IMR-90 (cell line): ENCODE data around the gene MS4A12. TPM values are rescaled to one million over a fixed set of nuclear protein-coding genes. Genes with fewer than 3 reads are reported as not detected.

Experiments
- ATAC-seq: fragments of 200-7000 bp; cut with Tn5 transposase; 2 replicates; pipeline ENCODE4 v1.9.1; 2020; ENCODE audit warnings: low read depth, mild to moderate bottlenecking, moderate library complexity
- BruUV-seq: library from RNA; stranded (reverse); fragments of 400-500 nt; replicated peaks from 2 replicates; lab custom pipeline; 2021; lab: Mats Ljungman, UMichigan
- CTCF ChIA-PET: fragments of 300-600 bp; formaldehyde crosslinking; extraction: SDS; loops from one replicate; lab custom pipeline; 2021; ENCODE audit warnings: antibody characterized with exemption; lab: Yijun Ruan, JAX
- POLR2A ChIA-PET: fragments of 300-600 bp; sonication (Branson Sonifier 250); formaldehyde crosslinking; loops from one replicate; lab custom pipeline; 2022; ENCODE audit warnings: antibody characterized with exemption; ENCODE audit not compliant: unreplicated experiment; lab: Charles Lee
- DNase-seq: peaks from one replicate; pipeline ENCODE4 v3.0.0; 2013
- H2AFZ ChIP-seq: replicated peaks from 2 replicates; pipeline ENCODE3; 2013; ENCODE audit warnings: low read length, mild to moderate bottlenecking; ENCODE audit not compliant: poor library complexity
- H2AK5ac ChIP-seq: 2 replicates; pipeline ENCODE4 v1.6.1; 2013; ENCODE audit warnings: low read depth, low read length, inconsistent platforms
- H2AK9ac ChIP-seq: replicated peaks from 2 replicates; pipeline ENCODE3; 2013; ENCODE audit warnings: mild to moderate bottlenecking, low read depth, low read length, moderate library complexity; ENCODE audit not compliant: poor library complexity
- H2BK120ac ChIP-seq: 2 replicates; pipeline ENCODE4 v1.6.1; 2013; ENCODE audit warnings: low read depth, low read length, inconsistent platforms
- H2BK15ac ChIP-seq: 3 replicates; pipeline ENCODE4 v1.6.1; 2013; ENCODE audit warnings: low read depth, low read length, inconsistent platforms
- H2BK20ac ChIP-seq: 2 replicates; pipeline ENCODE4 v1.6.1; 2013; ENCODE audit warnings: low read depth, mild to moderate bottlenecking, inconsistent platforms, low read length, moderate library complexity
- H2BK5ac ChIP-seq: 2 replicates; pipeline ENCODE4 v1.6.1; 2013; ENCODE audit warnings: mild to moderate bottlenecking, low read depth, low read length, inconsistent platforms; ENCODE audit not compliant: poor library complexity, severe bottlenecking
- H3K14ac ChIP-seq: replicated peaks from 2 replicates; pipeline ENCODE4 v1.6.1; 2013; ENCODE audit warnings: low read depth, low read length, inconsistent platforms
- H3K18ac ChIP-seq: 2 replicates; pipeline ENCODE4 v1.6.1; 2013; ENCODE audit warnings: low read depth, low read length, control low read depth
- H3K23ac ChIP-seq: 2 replicates; pipeline ENCODE4 v1.6.1; 2013; ENCODE audit warnings: low read depth, low read length, inconsistent platforms
- H3K27ac ChIP-seq: 2 replicates; pipeline ENCODE4 v1.5.1; 2013; ENCODE audit warnings: mild to moderate bottlenecking, control low read depth, low read length; ENCODE audit not compliant: insufficient read depth
- H3K27me3 ChIP-seq: 2 replicates; pipeline ENCODE4 v1.6.1; 2013; ENCODE audit warnings: low read length; ENCODE audit not compliant: control insufficient read depth, insufficient read depth
- H3K36me3 ChIP-seq: 2 replicates; pipeline ENCODE4 v1.6.1; 2013; ENCODE audit warnings: low read length, mixed read lengths; ENCODE audit not compliant: control insufficient read depth, insufficient read depth
- H3K4ac ChIP-seq: 2 replicates; pipeline ENCODE4 v1.6.1; 2013; ENCODE audit warnings: low read depth, low read length, inconsistent platforms
- H3K4me1 ChIP-seq: 2 replicates; pipeline ENCODE4 v1.6.1; 2013; ENCODE audit warnings: low read length, mixed read lengths; ENCODE audit not compliant: control insufficient read depth, insufficient read depth
- H3K4me2 ChIP-seq: 2 replicates; pipeline ENCODE4 v1.6.1; 2013; ENCODE audit warnings: low read depth, mild to moderate bottlenecking, control low read depth, low read length, moderate library complexity
- H3K4me3 ChIP-seq: 2 replicates; pipeline ENCODE4 v1.5.1; 2013; ENCODE audit warnings: low read depth, mild to moderate bottlenecking, control low read depth, low read length, moderate library complexity; ENCODE audit not compliant: insufficient read depth
- H3K56ac ChIP-seq: 2 replicates; pipeline ENCODE4 v1.6.1; 2013; ENCODE audit warnings: low read length, inconsistent platforms; ENCODE audit not compliant: insufficient read depth; ENCODE audit errors: extremely low read depth
- H3K79me1 ChIP-seq, 2 experiments: 2 replicates each; pipeline ENCODE4 v1.6.1; 2013; ENCODE audit warnings: low read length in 2 of 2, inconsistent platforms in 1 of 2, low read depth in 1 of 2
- H3K9ac ChIP-seq: 2 replicates; pipeline ENCODE4 v1.6.1; 2013; ENCODE audit warnings: low read depth, low read length, control low read depth
- H3K9me1 ChIP-seq: 2 replicates; pipeline ENCODE4 v1.6.1; 2013; ENCODE audit warnings: low read length, inconsistent platforms; ENCODE audit not compliant: insufficient read depth
- H3K9me3 ChIP-seq: 2 replicates; pipeline ENCODE4 v1.6.1; 2013; ENCODE audit warnings: low read length; ENCODE audit not compliant: control insufficient read depth, insufficient read depth
- H4K20me1 ChIP-seq: 2 replicates; pipeline ENCODE4 v1.6.1; 2013; ENCODE audit warnings: low read length, inconsistent platforms; ENCODE audit not compliant: insufficient read depth
- H4K5ac ChIP-seq: 2 replicates; pipeline ENCODE4 v1.6.1; 2013; ENCODE audit warnings: mild to moderate bottlenecking, low read depth, low read length, control low read depth
- H4K8ac ChIP-seq, 2 experiments: 2 replicates each; pipeline ENCODE4 v1.6.1; 2013; ENCODE audit warnings: low read depth in 2 of 2, low read length in 2 of 2, control low read depth in 1 of 2, inconsistent platforms in 1 of 2
- H4K91ac ChIP-seq: 2 replicates; pipeline ENCODE4 v1.6.1; 2013; ENCODE audit warnings: low read depth, low read length, inconsistent platforms; ENCODE audit not compliant: insufficient read depth
- WGBS, 2 experiments: methylation state at CpG; one replicate each; pipeline versions ENCODE4 v1.1.5 to v1.1.7; 2013; ENCODE audit warnings: missing lambda C conversion rate in 2 of 2; ENCODE audit not compliant: insufficient read length in 1 of 2; ENCODE audit errors: extremely low coverage in 2 of 2; 5-methylcytosine and 5-hydroxymethylcytosine counted together
- dilution Hi-C: fragments of 300-500 bp; cut with HindIII; formaldehyde crosslinking; loops from one replicate; pipeline ENCODE4 v1.14.3; 2018; ENCODE audit warnings: low sequenced_read_pairs; ENCODE audit not compliant: unreplicated experiment
- in situ Hi-C: fragments of 300-500 bp; cut with MboI; formaldehyde crosslinking; loops from 3 replicates; pipeline ENCODE4 v1.14.3; 2019; ENCODE audit warnings: low sequenced_read_pairs, inconsistent platforms, mixed read lengths
- intact Hi-C: fragments of 100-400 bp; cut with micrococcal nuclease; formaldehyde crosslinking; loops from 2 replicates; pipeline ENCODE4 v1.10.0; 2022
- polyA plus RNA-seq, 3 experiments: library from polyadenylated mRNA; depleted of rRNA; stranded (reverse); fragments of >200 nt; gene quantifications; 2 replicates each; pipeline ENCODE4 v1.2.3, GENCODE V29; 2012; ENCODE audit warnings: low replicate concordance in 1 of 3
- total RNA-seq: library from RNA; depleted of rRNA; stranded (reverse); fragments of >200 nt; gene quantifications from 2 replicates; pipeline ENCODE4 v1.2.3, GENCODE V29; 2012
- TF ChIP-seq, protein P1 (sequence below): fragments of 150-350 bp; IDR thresholded peaks from 2 replicates; pipeline ENCODE4 v1.6.1; 2016; ENCODE audit warnings: low read depth, mild to moderate bottlenecking, low read length, moderate library complexity, borderline replicate concordance

MS4A12 gene
- total and polyA plus RNA-seq, 2 of the 4 experiments (the other 2 are of a cell fraction), result not detected

DNA sequence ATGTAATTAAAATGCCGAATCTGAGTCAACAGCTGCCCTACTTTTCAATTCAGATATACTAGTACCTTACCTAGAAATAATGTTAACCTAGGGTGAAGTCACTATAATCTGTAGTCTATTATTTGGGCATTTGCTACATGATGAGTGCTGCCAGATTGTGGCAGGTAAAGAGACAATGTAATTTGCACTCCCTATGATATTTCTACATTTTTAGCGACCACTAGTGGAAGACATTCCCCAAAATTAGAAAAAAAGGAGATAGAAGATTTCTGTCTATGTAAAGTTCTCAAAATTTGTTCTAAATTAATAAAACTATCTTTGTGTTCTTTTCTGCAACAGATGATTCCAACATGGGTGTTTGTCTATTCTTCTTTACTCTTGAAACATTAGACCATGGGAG lies 22.9 kb upstream of the MS4A12 start:
- no TSS peak for BruUV-seq
- no peak overlapping the region for H2AFZ ChIP-seq
- H4K91ac ChIP-seq, result no peak overlapping the region
- H2BK120ac ChIP-seq, result no peak overlapping the region
- WGBS, 2 experiments, result no CpG with 5 or more reads among the region's 2 CpGs
- ChIA-PET CTCF (no interaction called here), POLR2A (no interaction called here)
- DNase-seq, result no peak
- H3K9ac ChIP-seq, result no peak overlapping the region
- H4K20me1 ChIP-seq, result no peaks in the 10 kb centered on the region
- 0 out of 2 replicates have a peak, but pooled peaks cover under 1% of the 10 kb centered on the region for H3K9me3 ChIP-seq
- H2BK15ac ChIP-seq, result no peak overlapping the region
- no peak overlapping the region for H2AK9ac ChIP-seq
- no peak overlapping the region for H2AK5ac ChIP-seq
- no peaks in the 10 kb centered on the region for H3K27me3 ChIP-seq
- TF ChIP-seq, protein P1, sequence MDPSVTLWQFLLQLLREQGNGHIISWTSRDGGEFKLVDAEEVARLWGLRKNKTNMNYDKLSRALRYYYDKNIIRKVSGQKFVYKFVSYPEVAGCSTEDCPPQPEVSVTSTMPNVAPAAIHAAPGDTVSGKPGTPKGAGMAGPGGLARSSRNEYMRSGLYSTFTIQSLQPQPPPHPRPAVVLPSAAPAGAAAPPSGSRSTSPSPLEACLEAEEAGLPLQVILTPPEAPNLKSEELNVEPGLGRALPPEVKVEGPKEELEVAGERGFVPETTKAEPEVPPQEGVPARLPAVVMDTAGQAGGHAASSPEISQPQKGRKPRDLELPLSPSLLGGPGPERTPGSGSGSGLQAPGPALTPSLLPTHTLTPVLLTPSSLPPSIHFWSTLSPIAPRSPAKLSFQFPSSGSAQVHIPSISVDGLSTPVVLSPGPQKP, result no peak
- no peaks in the 10 kb centered on the region for H3K36me3 ChIP-seq
- H2BK20ac ChIP-seq, result no peak overlapping the region
- no peak overlapping the region for H3K14ac ChIP-seq
- no peak overlapping the region for H4K5ac ChIP-seq
- no peak overlapping the region for H3K27ac ChIP-seq
- H3K23ac ChIP-seq, result no peak overlapping the region
- H3K79me1 ChIP-seq, result no peaks in the 10 kb centered on the region
- H3K56ac ChIP-seq, result no peak overlapping the region
- no peaks in the 10 kb centered on the region for H3K9me1 ChIP-seq
- no peak for ATAC-seq
- H2BK5ac ChIP-seq, result no peak overlapping the region
- H3K4ac ChIP-seq, result no peak overlapping the region
- intact Hi-C loops (no loop called here), dilution Hi-C loops (no loop called here), in situ Hi-C loops (no loop called here)
- no peak overlapping the region for H3K18ac ChIP-seq
- no peaks in the 10 kb centered on the region for H3K4me1 ChIP-seq
- H3K4me2 ChIP-seq, result no peak overlapping the region
- no peak overlapping the region for H4K8ac ChIP-seq
- H3K4me3 ChIP-seq, result no peak overlapping the region
